ENCODE results near the gene WBP1.
"Not testable (repeated sequence)": the region's sequence is repeated elsewhere in the genome, so short reads cannot be mapped to it uniquely, and the experiment has no call there.

The WBP1 gene

DNA sequence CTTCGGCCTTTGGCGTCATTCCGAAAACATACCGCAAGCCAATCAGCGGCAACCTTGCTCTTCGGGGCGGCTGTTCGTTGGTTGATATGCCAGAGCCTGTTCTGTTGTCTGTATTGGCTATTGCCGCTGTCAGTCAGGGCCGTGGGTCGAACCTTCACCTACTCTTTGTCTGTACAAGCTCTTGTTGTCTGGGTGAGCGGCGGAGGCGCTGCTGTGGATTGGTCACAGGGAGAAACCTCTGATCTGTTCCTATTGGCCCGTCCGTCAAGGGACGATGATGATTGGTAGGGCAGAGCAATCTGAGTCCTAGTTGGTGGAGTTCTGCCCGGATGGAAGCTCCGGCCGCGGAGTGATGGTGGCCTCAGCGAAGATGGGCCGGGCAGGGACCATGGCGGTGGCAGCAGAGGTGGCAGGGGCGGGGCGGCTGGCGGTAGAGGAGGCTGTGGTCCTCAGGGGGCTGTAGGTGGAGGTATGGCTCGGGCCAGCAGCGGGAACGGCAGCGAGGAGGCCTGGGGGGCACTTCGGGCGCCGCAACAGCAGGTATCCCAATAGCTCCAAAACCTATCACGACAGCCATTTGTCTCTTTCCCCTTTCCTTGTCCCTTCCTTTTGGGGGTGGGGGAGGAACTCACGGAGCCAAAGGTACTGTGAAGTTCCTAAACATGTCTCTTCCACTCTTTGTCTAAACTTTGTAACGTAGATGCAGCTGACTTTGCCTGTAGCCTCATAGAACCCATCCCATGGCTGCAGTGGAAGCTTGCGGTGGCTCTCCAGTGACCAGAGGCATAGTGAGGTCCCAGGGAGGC, at the start of gene WBP1:
TSS of gene WBP1 (plus strand) at position 307 of the 806 bp plus-strand sequence. CDS start at position 472, 165 bp downstream.
- peak; percentile 92 to 97 for DNase-seq (ENCODE audit: low read depth in 1 of 2, low spot score in 1 of 2)

DNA sequence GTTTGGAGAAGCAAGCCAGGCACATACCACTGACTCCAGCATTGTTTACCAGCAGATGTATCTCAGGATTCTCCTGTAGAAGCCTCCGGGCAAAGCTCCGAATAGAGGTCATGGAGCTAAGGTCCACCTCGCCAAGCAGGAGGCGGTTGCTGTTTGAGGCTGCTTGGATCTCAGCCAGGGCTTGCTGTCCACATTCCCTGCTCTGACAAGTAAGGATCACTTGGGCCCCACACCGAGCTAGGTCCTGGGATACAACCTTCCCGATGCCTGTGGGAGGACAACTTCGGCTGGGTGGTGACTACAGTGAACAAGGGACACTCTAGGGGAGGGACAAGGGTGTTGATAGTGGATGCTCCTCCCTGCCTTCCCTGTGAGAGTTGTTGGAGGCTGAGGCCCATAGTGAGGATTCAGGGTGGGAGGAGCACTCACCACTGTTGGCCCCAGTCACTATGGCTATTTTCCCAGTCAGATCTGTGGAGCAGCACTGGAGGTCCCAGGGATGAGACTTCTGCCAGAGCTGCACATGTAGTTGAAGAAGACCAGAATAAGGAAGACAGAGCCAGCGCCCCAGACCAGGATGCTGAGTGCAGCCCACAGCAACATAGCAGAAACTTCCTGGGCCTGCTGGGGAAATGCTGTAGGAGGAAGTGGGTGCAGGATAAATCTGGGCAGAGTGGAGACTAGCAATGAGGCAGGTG, 45.1 kb upstream of the WBP1 start:
- no peak for DNase-seq (ENCODE audit: low read depth in 1 of 2, low spot score in 1 of 2)

DNA sequence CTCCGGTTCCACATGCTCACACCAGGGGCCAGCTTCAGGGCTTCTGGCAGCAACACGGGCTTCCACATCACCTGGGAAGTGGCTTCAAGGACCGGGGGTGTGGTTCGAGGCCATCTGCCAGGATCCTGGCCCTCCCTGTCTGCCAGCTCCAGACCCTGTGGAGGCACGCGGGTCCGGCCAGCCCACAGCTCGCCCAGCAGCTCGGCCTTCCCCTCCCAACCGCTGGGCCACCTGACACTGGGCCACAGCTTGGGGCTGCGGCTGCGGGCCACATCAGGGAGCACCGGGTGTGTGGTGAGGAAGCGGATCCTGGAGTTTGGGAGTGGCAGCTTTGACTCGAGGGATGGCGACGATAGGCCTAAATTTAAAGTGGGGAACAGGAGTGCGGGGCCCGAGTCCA, 43.8 kb upstream of the WBP1 start:
- DNase-seq (ENCODE audit: low read depth in 1 of 2, low spot score in 1 of 2) = no peak

DNA sequence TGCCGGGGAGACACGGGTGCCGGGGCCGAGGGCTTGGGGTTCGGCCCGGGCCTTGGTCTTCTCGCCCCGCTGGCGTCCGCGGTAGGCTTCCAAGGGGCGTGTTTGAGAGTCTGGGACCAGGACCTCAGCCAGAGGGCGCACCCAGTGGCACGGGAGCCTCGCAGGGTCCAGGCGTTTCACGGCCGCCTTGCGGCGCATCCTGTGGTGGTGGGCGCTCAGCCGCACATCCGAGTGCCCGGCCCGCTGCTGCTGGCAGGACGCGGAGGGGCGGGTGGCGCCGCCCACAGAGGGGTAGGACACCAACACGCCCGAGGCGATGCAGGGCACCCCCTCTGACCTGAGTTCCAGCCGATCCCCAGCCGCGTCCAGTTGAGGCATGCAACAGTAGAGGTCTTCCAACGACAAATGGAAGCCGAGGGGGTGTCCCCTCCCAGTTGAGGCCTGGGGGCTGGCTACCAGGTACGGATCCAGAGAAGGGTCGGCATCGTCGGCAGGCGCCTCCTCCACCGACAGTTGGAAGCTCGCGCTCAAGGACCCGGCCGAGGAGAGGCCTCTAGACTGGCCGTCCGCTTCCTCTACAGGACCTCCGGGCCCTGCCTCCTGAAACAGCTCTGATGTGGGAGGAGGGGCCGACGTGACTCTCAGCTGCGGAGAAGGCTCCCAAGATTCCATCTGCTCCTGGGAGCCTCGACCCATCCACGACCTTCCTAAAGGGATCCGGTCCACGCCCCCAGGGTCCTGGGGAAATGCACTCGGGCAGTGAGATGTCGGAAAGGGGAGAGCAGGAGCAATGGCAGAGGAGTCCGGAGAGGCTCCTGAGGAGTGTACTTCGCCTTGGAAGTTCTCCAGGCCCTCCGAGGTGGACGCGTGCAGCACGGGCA, 43.1 kb upstream of the WBP1 start:
- no peak for DNase-seq (ENCODE audit: low read depth in 1 of 2, low spot score in 1 of 2)

DNA sequence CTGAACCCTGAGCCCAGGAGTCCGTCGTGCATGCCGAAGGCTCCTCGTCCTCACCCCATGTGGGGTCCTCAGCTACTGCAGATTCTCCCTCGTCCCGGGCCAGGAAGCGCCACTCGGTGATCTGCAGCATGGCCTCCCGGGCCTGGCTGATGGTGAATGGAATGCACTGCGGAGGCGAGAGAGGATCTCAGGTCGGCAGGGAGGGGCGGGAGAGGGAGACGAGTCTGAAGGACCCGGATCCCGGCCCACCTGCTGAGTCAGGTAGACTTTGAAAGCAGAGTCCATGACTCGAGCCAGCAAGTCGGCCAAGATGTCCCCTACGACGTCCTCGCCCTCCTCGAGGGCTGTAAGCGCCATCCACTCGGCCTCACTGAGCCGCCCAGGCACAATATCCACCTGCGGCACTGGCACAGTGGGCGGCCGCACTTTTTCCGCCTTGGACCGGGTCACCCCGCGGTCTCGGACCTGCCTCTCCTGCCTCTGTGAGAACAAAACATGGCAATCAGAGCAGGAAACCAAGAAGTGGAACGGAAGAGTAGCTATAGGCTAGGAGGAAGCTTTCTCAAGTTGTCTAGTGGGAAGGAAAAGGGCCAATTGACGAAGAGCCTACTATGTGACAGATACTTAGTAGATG, 42.4 kb upstream of the WBP1 start:
- no peak for DNase-seq (ENCODE audit: low read depth in 1 of 2, low spot score in 1 of 2)

DNA sequence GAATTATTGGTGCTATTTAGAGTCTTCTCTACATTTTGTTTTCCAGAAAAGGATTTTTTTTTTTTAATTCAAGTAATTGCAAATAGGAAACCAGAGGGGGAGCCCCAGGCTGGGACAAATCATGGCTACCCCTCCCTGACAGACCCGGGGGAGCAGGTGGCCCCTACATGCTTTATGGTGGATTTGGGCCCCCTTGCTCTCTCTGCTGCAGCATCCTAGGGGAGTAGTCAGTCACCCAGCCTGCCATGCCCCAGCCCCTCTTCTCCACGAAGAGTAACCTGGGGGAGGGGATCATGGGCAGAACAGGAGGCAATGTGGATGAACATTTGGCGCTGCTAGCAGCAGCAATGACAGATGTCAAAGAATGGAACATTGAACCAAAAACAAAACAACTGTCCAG, 41.5 kb upstream of the WBP1 start:
- no peak for DNase-seq (ENCODE audit: low read depth in 1 of 2, low spot score in 1 of 2)

DNA sequence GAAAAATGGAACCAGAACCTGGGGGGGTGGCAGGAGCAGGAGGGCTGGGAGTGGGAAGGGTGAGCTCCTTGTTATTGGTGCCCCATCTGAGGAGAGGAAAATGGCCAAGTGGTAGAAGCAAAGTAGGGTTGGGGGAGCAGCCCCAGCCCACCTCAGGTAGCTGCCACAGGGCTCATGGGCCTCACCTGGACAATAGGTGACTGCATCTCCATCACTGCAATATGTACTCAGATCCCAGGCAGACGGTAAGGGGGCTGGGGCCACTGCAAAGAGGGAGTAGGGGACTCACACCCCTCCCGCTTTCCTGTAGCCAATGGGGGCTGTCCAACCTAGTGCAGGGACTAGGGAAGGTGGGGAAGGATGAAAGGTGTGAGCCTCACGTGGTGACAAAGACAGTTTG, 41.0 kb upstream of the WBP1 start:
- no peak for DNase-seq (ENCODE audit: low read depth in 1 of 2, low spot score in 1 of 2)

DNA sequence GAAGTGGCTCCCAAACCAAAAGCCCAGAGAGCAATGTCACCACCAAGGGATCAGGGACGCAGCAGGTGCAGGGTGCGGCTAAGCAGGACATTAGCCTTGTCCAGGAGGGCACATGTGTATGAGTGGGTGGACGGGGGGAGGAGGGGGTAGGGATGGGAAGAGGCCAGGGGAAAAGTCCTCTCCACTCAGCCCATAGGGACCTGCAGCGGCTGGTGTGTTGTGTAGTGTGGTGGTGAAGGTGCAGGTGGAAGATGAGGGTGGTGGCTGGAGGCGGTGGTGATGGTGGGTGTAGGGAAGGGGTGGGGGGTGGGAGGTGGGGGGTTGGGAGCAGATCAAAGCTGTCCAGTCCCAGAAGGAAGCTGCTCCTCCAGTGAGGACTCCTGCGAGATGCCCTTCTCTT, 40.5 kb upstream of the WBP1 start:
- no peak for DNase-seq (ENCODE audit: low read depth in 1 of 2, low spot score in 1 of 2)

DNA sequence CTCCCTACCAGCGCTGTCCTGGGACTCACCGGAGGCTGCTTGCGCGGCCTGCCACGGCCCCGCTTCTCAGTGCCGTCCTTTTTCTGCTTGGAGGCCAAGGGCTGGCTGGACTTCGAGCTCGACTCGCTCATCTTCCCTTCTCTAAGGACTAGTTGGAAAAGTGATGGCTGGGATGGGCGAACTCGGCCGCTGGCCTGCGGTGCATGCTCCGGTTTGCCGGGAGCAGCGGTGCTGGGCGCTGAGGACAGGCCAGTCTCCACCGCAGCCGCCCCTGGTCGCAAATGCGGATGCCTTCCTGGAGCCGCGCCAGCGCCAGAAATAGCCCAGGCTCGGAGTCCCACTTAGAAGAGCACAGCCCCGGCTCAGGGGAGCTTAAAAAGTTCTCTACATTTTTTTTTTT, 39.9 kb upstream of the WBP1 start:
- no peak for DNase-seq (ENCODE audit: low read depth in 1 of 2, low spot score in 1 of 2)

DNA sequence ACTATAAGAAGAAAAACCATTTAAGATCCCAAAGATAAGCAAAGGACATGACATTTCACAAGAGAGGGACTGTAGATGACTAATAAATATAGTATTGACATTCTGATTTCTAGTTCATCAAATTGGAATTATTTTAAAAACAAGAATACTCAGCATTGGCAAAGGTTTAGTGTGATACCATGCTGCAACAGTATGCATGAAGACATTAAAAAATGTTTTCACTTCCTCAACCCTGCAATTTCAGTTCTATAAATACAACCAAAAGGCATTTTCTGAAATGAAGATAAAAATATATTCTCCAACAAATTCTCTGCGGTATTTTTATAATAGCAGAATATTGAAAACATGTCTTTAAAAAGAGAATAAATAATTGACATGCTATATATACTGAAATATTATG, 38.9 kb upstream of the WBP1 start:
- no peak for DNase-seq (ENCODE audit: low read depth in 1 of 2, low spot score in 1 of 2)

DNA sequence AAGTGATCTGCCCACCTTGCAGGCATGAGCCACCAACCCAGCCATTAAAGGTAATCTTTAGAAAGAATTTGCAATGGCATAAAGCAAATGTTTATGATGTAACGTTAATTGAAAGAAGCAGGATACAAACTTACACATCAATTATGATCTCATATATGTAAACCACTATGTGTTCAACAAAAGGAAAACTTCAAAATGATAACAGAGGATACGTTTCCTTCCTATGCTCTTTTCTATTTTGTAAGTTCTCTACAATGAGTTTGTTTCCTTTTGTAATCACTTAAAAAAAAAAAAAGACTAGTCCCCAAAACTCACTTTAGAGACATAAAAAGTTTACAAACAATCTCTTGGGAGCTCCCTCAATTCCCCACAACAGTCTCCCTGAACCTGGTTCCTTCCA, 38.2 kb upstream of the WBP1 start:
- no peak for DNase-seq (ENCODE audit: low read depth in 1 of 2, low spot score in 1 of 2)

DNA sequence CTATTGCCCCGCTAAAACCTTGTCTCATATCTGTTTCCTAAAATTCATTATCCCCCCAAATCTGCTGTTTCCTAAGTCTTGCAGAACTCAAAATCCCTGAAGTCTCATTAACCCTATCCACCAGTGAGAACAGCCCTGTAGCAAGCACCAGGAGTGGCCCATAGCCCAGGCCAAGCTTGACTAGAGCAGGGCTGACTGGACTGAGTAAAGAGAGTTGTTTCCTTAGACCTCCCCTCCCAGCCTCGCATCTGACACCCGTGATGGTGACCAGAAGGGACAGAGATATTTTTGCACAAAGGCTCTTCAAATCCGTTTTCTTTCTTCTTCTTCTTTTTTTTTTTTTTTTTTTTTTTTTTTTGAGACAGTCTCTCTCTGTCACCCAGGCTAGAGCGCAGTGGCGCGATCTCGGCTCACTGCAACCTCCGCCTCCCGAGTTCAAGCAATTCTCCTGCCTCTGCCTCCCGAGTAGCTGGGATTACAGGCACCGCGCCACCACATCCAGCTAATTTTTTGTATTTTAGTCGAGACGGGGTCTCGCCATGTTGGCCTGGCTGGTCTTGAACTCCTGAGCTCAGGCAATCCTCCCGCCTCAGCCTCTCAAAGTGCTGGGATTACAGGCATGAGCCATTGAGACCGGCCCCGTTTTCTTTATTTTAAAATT, 37.7 kb upstream of the WBP1 start:
- DNase-seq (ENCODE audit: low read depth in 1 of 2, low spot score in 1 of 2) = not testable (repeated sequence)

DNA sequence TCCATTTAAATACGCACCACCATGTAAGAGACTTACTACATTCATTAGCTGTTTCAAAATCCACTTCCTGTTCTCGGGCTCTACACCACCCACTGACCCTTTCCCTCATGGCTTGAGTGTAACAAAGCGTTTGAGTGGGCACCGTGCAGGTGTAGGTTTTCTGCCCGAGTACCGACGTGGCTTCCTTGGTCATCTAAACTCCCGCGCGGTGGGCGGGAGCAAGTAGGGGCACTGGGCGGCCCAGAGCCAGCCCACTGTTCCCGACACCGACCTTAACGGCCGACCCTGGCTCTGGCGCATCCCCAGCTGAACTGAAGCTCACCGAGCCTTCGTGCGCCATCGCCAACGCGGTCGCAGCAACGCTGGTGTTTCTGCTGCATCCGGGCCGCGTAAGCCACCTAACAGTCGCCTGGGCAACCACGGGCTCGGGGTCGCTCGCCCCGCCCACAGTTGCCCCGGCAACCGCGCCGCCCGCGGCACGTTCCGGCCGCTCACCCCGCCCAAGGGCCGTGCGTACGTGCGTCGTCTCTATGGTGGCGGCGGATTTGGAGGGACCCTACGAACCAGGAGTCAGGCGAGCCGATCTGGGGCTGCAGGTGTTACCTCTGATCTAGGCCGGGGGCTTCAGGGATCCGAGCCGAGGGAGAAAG, 36.9 kb upstream of the WBP1 start, which contains the start of the genes C2orf81 and WDR54:
TSS of gene C2orf81 (minus strand) at position 399 of the 650 bp plus-strand sequence. CDS start at position 340, 59 bp downstream.
TSS of gene WDR54 (plus strand) at position 510 of the 650 bp plus-strand sequence. CDS start 424 bp downstream, outside the sequence.
- peak; percentile 89 to 91 for DNase-seq (ENCODE audit: low read depth in 1 of 2, low spot score in 1 of 2)

DNA sequence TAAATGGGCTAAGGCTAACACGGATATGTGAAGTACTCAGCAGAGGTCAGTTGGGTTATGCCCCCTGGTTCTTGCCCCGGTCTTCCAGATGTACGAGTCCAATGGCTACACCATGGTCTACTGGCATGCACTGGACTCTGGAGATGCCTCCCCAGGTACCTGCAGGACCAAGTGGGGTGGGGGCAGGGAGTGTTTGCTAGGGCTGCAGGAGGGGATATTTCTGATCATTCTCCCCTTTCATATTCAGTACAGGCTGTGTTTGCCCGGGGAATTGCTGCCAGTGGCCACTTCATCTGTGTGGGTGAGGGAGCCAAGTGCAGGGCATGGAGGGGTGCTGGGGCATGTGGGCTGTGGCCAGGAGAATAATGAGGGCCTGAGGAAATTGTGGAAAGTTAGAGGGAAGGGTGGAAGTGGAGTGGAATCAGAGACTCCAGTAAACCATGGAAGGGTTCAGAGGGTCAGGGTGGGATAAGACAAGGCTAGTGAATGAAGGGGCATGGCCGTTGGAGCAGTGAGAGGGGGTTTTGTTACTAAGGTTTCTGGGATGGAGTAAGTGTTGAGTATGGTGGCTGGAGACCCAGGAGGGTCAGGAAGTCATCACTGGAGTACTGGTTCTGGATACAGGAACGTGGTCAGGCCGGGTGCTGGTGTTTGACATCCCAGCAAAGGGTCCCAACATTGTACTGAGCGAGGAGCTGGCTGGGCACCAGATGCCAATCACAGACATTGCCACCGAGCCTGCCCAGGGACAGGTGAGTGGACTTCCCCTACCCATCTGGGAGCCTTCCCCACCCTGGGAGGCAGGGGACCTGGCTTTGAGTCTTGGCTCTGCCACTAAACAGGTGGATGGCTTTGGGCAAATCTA, 34.8 kb upstream of the WBP1 start:
- DNase-seq (ENCODE audit: low read depth in 1 of 2, low spot score in 1 of 2) = no peak

DNA sequence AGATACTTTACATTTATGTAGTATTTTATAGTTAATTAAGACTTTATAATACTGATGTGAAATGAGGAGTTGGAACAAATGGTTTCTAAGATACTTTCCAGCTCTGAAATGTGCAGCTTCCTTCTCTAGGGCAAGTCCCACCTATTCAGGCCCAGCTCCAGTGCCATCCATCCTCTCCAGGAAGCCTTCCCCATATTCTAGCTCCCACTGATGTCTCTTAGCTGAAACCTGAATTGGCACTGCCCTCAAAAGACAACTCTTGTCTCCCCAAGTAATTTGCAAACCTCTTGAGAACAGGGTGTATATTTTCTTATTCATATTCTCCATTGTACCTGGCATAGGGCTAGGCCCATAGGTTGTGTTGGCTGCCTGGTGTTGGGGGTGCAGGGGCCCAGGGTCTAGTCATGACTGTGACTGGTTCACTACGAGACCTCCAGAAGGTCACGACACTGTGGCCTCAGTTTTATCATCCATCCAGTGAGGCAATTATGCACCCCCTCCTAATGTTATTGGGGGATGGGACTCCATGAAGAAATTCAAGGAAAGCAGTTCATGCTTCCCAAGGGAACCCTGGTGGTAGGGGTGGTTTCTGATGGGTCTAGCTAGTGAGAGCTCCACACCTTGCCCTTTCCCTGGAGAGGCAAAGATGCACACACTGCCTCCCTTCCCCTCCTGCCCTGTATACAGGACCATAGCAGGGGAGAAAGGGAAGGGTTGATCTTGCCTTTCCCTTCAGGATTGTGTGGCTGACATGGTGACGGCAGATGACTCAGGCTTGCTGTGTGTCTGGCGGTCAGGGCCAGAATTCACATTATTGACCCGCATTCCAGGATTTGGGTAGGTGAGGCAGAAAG, 33.9 kb upstream of the WBP1 start:
- DNase-seq (ENCODE audit: low read depth in 1 of 2, low spot score in 1 of 2) = no peak

DNA sequence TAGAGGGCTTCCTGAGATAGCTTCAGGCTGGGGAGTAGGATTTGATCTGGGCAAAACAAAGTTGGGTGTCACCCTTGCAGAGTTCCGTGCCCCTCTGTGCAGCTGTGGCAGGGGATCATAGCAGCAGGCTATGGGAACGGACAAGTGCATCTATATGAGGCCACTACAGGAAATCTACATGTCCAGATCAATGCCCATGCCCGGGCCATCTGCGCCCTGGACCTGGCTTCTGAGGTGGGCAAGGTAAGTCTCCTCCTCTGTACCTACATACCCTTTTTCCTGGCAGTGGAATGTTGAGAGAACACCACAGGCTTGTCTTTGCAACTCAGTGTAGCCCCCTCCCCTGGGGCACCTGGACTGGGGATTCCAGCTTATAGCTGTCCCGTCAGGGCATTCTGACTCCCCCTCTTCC, 33.2 kb upstream of the WBP1 start:
- DNase-seq (ENCODE audit: low read depth in 1 of 2, low spot score in 1 of 2) = no peak

DNA sequence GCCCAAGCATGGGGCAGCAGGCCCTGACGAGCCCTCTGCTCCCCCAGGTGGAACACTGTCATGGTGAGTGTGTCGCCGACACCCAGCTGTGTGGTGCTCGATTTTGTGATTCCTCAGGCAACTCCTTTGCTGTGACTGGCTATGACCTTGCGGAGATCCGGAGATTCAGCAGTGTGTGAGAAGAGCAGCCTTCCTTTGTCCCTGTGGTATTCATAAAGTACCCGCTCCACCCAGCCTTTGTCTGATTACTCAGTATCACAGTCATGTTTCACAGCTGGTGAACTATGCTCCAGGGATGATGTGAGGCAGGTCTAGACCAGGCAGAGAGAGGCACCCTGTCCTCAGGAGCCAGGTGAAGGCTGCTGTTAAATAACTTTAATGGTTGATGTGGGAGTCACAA, 32.7 kb upstream of the WBP1 start:
- DNase-seq (ENCODE audit: low read depth in 1 of 2, low spot score in 1 of 2) = no peak

DNA sequence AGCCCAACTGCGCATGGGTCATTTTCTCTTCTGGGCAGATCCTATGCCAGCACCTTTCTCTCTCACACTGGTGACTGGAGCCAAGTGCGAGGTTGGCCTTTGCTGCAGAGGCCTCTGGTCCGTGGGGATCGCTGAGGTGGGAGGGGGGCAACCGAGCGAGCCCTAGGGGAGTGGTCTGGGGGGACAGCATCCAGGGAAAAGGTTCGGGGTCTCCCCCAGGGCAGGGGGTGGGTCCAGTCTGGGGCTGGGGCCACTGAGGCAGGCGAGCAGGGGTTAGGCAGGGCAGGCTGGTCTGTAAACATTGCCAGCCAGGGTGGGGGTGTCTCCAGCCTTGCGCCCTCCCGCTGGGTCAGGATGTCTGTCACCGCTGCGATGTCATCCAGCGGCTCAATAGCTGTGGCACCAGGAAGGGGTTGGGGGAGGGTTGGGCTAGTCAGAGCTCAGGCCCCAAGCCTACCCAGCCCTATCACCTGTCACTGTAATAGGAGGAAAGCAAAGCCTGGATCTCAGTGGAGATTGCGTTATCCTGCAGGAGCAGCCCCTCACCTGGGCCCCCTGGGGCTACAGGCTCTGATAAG, 32.0 kb upstream of the WBP1 start:
- no peak for DNase-seq (ENCODE audit: low read depth in 1 of 2, low spot score in 1 of 2)

Data from stimulated activated CD4-positive, alpha-beta T cell treated with anti-CD3 and anti-CD28 coated beads, Interleukin-15, amount 100 ng/mL, for 1 hour (primary cell).